GM19023 (cell line): ENCODE results near the gene ZFAND5.
A peak's percentile ranks its signal among the peaks of the same experiment; 100 is the strongest.

Experiments
- ATAC-seq: cut with Tn5 transposase; IDR thresholded peaks from one replicate; pipeline ENCODE4 v1.9.1; 2021; ENCODE audit warnings: mild to moderate bottlenecking, moderate library complexity; ENCODE audit not compliant: unreplicated experiment

The ZFAND5 gene

GRCh38 chr9:72363908-72364678, 915 bp downstream of the ZFAND5 start:
- peak; percentile 42 for ATAC-seq

DNA sequence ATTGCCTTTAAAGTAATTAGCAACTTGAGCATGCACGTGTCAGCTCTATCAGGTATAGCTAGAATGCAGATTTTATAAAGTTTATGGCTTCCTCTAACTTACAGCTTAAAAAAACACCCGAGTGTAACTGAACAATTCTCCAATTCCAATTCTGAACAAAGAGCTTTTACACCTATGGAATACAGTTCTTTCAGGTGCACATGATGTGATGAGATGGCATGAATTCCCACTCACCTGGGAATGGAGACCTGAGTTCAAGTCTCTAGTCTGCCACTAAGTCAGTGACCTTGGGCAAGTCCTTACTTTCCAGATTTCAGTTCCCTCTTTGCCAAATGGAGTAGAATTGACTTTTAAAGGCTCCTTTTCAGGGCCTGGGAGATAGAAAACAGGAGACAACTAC, 1.8 kb downstream of the ZFAND5 start:
- no peak for ATAC-seq

DNA sequence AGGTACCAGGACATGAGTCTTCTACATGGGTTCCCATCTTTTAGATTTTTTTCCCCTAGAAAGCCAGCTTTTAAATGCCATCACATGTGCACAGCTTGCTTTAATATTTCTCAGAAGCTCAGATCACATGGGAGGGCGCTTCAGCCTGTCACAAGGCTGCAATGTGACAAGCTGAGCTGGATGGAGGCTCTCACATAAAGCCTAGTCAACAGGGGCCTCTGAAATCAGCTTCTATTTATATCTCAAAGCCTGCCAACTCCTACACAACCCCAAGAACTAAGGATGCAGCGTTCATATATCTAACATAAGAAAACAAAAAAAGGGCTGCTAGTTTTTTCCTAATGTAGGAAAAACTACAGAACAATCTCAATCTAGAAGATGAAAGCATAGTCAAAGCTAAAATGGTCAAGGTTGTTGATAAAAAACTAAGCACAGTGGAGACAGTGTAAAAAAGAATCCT, 2.3 kb downstream of the ZFAND5 start:
- ATAC-seq, result peak; percentile 19

DNA sequence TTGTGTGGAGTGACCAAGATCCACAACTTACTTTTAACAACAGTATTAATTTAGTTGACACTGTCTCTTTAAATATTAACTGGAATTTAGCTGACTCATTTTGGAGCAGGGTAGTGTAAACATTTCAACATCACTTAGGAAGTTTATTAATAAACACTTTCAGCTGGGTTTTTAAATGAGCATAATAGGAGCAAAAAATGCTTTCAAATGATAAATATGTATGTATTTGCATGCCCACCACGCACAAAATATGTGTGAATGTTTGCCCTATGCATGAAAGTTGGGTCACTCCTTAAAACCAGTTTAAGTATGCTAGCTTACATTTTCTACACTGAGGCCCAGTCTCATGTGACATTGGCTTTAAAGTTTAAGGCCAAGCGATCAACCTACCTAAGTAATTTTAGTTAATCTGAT, 2.9 kb downstream of the ZFAND5 start:
- ATAC-seq, result no peak

DNA sequence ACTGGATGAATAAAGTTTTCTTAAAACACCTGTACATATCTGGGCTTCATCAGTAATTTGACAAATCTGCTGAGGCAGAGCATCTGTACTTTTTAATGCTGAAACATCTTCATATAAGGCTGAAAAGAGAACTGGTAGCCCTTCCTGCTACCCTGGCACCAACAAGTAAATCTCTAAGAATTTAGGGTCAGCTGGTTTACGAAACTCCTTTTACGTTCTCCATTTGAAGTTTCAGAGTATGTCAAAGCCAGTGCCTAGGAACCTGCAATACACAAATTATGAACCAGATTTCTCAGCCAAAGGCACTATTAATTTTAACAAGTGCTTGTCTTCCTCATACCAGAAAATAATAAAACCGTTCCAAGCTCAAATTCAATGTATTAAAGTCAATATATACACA, 3.8 kb downstream of the ZFAND5 start:
- no peak for ATAC-seq

DNA sequence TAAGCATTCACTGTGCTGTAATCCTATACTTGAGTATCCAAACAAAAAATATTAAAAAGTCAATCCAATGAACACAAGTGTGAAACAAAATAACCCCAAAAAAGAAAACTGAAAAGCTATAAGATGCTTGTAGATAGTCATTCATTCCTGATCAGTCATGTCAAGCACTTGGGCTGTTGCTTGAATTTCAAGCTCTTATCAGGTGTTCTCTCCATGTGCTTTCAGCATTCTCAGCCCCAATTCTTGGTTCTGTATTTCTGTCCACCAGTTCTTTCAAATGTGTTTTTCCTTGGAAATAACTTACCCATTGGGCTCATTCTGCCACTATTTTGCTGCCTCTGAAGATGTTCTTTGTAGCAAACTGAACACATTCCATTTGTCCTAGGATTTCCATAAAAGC, 4.7 kb downstream of the ZFAND5 start:
- no peak for ATAC-seq

GRCh38 chr9:72356041-72356582, 8.9 kb downstream of the ZFAND5 start:
- ATAC-seq, result no peak

DNA sequence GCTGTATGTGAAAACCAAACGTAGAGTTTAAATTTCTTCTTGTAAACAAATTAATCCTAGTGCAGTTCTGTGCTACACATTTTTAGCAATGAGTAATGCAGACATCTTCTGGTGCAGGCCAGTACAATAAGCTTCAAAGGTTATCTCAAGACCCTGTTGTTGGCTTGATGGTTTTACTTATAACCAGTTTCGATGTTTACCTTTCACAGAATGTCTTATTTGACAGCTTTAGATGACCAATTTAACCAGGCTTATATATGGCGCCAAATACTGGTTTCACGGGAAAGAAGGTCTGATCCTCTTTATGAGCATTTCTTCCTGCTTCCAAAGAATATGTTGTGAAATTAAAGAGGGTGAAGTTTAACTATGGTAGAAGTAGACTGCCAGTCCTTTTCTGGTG, 9.9 kb downstream of the ZFAND5 start:
- ATAC-seq, result no peak

DNA sequence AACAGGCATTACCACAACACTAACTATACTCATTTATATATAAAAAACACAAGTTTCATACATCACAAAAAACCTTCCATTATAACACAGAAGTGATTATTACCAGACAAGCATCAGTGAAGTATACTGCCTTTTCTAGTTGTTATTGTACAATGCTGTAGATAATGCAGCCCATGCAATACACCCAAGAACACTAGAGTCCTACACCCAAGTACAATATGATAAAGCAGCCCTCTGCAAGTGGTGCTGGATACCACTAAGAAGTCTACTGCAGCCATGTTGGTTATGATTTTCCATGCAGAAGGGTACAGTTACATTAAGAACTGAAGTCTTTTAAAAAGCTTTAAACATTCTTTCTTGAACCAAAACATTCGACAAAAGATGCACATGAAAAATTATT, 10.3 kb downstream of the ZFAND5 start:
- no peak for ATAC-seq

- ATAC-seq, result no peak
Observed at GRCh38 chr9:72353455-72354116, 11.4 kb downstream of the ZFAND5 start.

DNA sequence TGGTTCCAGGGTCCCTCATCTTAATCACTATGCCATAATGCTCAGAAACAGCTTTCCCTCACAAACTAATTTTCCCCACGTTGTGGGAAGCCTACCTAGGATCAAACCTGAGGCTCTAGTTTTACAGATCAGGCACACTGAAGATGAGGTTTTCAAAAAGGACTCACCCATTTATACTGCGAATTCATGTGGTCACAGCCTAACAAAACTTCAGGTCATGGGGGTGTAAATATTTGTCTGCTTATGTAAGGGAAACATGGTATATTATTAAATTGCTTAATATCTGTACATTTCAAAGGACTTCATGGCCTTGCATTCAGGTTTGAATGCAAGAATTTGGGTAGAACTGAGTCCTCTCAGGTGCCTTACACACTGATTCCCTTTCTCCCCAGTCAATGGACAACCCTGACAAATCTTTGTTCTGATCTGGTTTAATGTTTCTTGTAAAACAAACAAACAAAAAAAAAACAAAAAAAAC, 12.1 kb downstream of the ZFAND5 start:
- no peak for ATAC-seq

- no peak for ATAC-seq
Observed at GRCh38 chr9:72351538-72352453, 13.2 kb downstream of the ZFAND5 start.

DNA sequence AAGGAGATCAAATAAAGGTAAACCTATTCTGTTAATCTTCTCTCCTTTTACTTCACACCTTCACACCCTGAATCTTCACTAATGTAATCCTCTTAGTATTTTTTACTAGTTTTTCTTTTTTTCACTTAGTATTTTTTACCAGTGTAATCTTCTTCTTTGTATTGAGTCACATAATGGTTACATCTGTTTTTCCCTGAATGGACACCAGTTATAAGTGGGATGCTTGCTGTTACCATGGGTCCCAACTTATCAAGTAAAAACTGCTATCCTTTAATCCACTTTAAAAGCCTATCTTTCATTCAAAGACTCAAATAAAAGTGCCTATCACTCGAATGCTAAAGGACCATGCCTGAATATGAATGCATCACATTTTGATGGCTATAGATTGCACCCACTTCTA, 15.1 kb downstream of the ZFAND5 start:
- ATAC-seq, result no peak

- ATAC-seq, result no peak
Observed at GRCh38 chr9:72349240-72349639, 15.8 kb downstream of the ZFAND5 start.

DNA sequence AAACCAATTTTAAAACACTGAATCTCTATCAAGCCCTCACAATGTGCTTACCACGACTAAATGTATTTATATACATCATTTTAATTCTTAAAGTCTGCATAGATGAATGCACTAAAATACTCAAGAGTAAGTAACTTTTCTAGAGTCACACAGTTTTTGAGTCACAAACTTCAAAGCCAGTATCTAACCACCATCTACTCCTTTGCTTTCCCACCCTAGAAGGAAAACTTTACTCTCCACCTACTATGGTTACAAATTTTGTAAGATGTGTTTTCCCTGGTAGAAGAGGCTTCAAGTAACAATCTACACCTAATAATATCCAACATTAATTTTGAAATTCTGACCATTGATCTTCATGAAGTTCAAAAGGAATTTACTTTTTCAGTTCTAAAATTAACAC, 18.7 kb downstream of the ZFAND5 start:
- no peak for ATAC-seq

DNA sequence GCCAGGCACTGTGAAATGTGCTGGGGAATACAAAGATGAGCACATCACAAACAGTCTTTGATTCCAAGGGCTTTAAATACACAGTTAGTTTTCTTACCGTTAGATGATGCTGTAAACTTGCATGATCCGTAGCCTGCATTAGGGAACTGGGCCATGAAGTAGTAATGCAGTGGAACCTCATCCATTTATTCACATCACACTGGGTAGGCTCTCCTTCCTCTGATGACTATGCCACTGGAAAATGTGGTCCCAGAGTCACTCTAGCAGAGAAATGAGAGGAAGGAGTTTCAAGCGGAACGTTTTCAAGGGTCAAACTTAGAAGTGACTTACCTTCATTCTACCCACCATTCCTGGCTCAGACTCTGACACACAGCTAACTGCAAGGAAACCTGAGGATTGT, 26.4 kb downstream of the ZFAND5 start:
- ATAC-seq, result no peak

- no peak for ATAC-seq
Observed at GRCh38 chr9:72337286-72337685, 27.7 kb downstream of the ZFAND5 start.

GRCh38 chr9:72334658-72335337, 30.2 kb downstream of the ZFAND5 start:
- ATAC-seq, result no peak

DNA sequence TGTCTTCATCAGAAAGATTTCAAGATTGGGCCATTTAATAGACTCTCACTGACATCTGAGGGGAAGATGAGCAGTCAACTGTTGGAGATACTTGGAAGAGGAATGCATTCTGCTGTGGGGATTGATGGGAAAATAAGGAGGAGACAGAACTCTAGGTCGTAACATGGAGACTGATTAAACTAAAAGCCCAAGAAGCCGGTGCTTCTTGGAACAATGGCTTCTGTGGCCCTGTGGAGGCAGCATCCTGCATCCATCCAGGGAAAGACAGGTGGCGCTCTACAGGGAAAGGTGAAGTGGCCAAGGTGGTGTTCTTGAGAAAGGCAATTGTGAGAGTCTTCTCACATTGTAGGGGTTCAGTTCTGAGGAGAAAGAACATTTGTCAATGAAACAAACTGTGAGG, 31.3 kb downstream of the ZFAND5 start:
- ATAC-seq, result no peak

DNA sequence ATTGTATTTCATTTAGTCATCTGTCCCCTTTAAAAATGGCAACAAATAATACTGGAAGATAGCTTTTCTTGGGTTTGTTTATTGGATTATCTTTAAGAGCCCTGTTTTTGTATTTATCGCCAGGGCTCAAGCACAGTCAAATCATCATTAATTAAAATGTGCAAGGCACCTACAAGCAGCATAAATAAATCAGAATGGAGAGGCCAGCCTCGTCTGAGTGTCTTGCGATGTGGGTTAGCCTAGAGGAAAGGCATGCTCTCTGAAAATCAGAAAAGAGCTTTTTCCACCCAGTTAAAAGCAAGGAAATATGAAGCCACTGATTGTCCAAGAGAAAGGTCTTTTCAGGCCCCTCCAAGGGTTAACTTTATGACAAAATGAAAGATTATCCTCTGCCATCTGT, 31.8 kb downstream of the ZFAND5 start:
- no peak for ATAC-seq
